Measurements from ENCODE around the gene DAND5. TPM values are rescaled to one million over a fixed set of nuclear protein-coding genes. Genes with fewer than 3 reads are reported as not detected.

Gene DAND5
- total and polyA plus RNA-seq, 10 of the 15 experiments (the other 5 are each of a cell fraction or from before 2014, with no cell fraction given) = 0.06 to 0.15 (median 0.12) TPM; not detected in 5

DNA sequence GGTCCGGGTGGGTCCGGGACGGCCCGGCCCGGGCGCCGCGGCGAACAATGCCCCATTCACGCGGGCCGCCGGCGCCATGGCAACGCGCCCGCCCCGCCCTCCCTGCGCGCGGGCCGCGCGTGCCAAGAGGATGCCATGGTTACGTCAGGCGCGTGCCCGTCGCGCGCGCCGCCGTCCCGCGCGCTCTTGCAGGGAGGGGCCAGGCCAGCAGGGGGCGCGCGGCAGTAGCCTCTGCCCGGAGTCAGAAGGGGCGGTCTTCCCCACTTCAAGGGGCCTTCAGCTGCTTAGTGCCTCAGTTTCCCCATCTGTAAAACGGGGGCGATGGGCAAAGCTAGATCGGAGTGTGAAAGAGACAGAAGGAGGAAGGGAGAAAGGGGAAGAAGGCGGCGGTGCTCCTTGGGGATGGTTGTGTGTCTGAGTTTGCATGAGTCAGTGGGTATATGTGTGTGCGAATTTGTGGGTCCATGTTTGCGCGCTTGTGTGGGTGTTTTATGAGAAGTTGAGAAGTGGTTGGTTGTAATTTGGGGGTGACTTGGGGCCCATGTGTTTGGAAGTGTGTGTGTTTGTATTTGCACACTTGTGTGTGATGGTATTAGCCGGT lies 14.3 kb downstream of the DAND5 start (continued):
- TF ChIP-seq, protein P1, sequence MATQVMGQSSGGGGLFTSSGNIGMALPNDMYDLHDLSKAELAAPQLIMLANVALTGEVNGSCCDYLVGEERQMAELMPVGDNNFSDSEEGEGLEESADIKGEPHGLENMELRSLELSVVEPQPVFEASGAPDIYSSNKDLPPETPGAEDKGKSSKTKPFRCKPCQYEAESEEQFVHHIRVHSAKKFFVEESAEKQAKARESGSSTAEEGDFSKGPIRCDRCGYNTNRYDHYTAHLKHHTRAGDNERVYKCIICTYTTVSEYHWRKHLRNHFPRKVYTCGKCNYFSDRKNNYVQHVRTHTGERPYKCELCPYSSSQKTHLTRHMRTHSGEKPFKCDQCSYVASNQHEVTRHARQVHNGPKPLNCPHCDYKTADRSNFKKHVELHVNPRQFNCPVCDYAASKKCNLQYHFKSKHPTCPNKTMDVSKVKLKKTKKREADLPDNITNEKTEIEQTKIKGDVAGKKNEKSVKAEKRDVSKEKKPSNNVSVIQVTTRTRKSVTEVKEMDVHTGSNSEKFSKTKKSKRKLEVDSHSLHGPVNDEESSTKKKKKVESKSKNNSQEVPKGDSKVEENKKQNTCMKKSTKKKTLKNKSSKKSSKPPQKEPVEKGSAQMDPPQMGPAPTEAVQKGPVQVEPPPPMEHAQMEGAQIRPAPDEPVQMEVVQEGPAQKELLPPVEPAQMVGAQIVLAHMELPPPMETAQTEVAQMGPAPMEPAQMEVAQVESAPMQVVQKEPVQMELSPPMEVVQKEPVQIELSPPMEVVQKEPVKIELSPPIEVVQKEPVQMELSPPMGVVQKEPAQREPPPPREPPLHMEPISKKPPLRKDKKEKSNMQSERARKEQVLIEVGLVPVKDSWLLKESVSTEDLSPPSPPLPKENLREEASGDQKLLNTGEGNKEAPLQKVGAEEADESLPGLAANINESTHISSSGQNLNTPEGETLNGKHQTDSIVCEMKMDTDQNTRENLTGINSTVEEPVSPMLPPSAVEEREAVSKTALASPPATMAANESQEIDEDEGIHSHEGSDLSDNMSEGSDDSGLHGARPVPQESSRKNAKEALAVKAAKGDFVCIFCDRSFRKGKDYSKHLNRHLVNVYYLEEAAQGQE (IDR thresholded peaks at IDR 0.05; ENCODE audit: low read depth, low read length) = no peak
- TF ChIP-seq, protein P2, sequence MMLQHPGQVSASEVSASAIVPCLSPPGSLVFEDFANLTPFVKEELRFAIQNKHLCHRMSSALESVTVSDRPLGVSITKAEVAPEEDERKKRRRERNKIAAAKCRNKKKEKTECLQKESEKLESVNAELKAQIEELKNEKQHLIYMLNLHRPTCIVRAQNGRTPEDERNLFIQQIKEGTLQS (IDR thresholded peaks at IDR 0.05; ENCODE audit: borderline replicate concordance, extremely low read depth, low read depth, low read length) = no peak
- TF ChIP-seq ZNF217 (IDR thresholded peaks at IDR 0.05) (peak; percentile 42; the same call in 1 of the 2 replicates), HDAC2 (IDR thresholded peaks at IDR 0.05) (no peak), TAF1 (IDR thresholded peaks at IDR 0.05; ENCODE audit: borderline replicate concordance, low read depth, low read length) (no peak), SUPT20H (IDR thresholded peaks at IDR 0.05; ENCODE audit: borderline replicate concordance, control insufficient read depth, low read depth, low read length) (no peak), PML (IDR thresholded peaks at IDR 0.05; ENCODE audit: low read length) (no peak), JUND (IDR thresholded peaks at IDR 0.05; ENCODE audit: low read depth, low read length) (no peak), SREBF1 (IDR thresholded peaks at IDR 0.05; ENCODE audit: low read length) (no peak), ATF7 (IDR thresholded peaks at IDR 0.05; ENCODE audit: low read depth) (no peak), ZNF384 (IDR thresholded peaks at IDR 0.05; ENCODE audit: borderline replicate concordance, low read depth, low read length) (no peak), NRF1 (conservative IDR thresholded peaks at IDR 0.05; ENCODE audit: low read depth, low read length) (no peak), TCF7 (IDR thresholded peaks at IDR 0.05; ENCODE audit: borderline replicate concordance) (no peak), RELB (IDR thresholded peaks at IDR 0.05; ENCODE audit: low read depth) (no peak), ELK1 (IDR thresholded peaks at IDR 0.05; ENCODE audit: low read depth, low read length) (no peak)
- TF ChIP-seq, protein P3, sequence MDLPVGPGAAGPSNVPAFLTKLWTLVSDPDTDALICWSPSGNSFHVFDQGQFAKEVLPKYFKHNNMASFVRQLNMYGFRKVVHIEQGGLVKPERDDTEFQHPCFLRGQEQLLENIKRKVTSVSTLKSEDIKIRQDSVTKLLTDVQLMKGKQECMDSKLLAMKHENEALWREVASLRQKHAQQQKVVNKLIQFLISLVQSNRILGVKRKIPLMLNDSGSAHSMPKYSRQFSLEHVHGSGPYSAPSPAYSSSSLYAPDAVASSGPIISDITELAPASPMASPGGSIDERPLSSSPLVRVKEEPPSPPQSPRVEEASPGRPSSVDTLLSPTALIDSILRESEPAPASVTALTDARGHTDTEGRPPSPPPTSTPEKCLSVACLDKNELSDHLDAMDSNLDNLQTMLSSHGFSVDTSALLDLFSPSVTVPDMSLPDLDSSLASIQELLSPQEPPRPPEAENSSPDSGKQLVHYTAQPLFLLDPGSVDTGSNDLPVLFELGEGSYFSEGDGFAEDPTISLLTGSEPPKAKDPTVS (IDR thresholded peaks at IDR 0.05; ENCODE audit: low read depth, low read length) = no peak
- TF ChIP-seq, protein P4, sequence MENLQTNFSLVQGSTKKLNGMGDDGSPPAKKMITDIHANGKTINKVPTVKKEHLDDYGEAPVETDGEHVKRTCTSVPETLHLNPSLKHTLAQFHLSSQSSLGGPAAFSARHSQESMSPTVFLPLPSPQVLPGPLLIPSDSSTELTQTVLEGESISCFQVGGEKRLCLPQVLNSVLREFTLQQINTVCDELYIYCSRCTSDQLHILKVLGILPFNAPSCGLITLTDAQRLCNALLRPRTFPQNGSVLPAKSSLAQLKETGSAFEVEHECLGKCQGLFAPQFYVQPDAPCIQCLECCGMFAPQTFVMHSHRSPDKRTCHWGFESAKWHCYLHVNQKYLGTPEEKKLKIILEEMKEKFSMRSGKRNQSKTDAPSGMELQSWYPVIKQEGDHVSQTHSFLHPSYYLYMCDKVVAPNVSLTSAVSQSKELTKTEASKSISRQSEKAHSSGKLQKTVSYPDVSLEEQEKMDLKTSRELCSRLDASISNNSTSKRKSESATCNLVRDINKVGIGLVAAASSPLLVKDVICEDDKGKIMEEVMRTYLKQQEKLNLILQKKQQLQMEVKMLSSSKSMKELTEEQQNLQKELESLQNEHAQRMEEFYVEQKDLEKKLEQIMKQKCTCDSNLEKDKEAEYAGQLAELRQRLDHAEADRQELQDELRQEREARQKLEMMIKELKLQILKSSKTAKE (IDR thresholded peaks at IDR 0.05; ENCODE audit: low read depth, poor library complexity, severe bottlenecking) = no peak

Data from GM12878 (cell line).